Nephron (organoid): ENCODE results near the gene PPP2R1A.
A peak's percentile ranks its signal among the peaks of the same experiment; 100 is the strongest.

ENCODE experiments used
- H3K27ac Mint-ChIP-seq, 3 experiments: 2 replicates each; pipeline ENCODE4 v1.8.0; 2020; ENCODE audit warnings: mixed read lengths in 3 of 3, mild to moderate bottlenecking in 2 of 3, moderate library complexity in 1 of 3
- H3K27me3 Mint-ChIP-seq: 2 replicates; pipeline ENCODE4 v1.8.0; 2021; ENCODE audit warnings: low read depth, mild to moderate bottlenecking, moderate library complexity, mixed read lengths
- H3K36me3 Mint-ChIP-seq: 2 replicates; pipeline ENCODE4 v1.8.0; 2020; ENCODE audit warnings: low read depth, mixed read lengths
- H3K4me1 Mint-ChIP-seq: 2 replicates; pipeline ENCODE4 v1.8.0; 2020; ENCODE audit warnings: mixed read lengths
- H3K4me3 Mint-ChIP-seq, 3 experiments: 2 replicates each; pipeline ENCODE4 v1.8.0; 2020; ENCODE audit warnings: mild to moderate bottlenecking in 3 of 3, mixed read lengths in 3 of 3, moderate library complexity in 2 of 3
- H3K9me3 Mint-ChIP-seq: 2 replicates; pipeline ENCODE4 v1.8.0; 2020; ENCODE audit warnings: mixed read lengths
- CTCF ChIP-seq, 3 experiments: fragments of 200-600 bp; sonication (generic); IDR thresholded peaks; one replicate each; pipeline ENCODE4 v1.5.0; 2021; ENCODE audit warnings: antibody characterized with exemption in 3 of 3; ENCODE audit not compliant: unreplicated experiment in 3 of 3

PPP2R1A gene

GRCh38 chr19:52219611-52220010 lies 29.8 kb downstream of the PPP2R1A start:
- H3K4me3 Mint-ChIP-seq, result no peak overlapping the region
- peaks cover 88% of the 10 kb centered on the region for H3K36me3 Mint-ChIP-seq
- no peak for TF ChIP-seq CTCF (IDR thresholded peaks at IDR 0.05; ENCODE audit: unreplicated experiment in 3 of 3)
- H3K4me1 Mint-ChIP-seq, result peaks cover 8% of the 10 kb centered on the region
- no peaks in the 10 kb centered on the region for H3K27me3 Mint-ChIP-seq
- peak overlapping the region in 1 of 3 experiments; percentile 49 for H3K27ac Mint-ChIP-seq
- no peaks in the 10 kb centered on the region for H3K9me3 Mint-ChIP-seq

GRCh38 chr19:52221031-52221430 lies 31.2 kb downstream of the PPP2R1A start:
- H3K27me3 Mint-ChIP-seq, result no peaks in the 10 kb centered on the region
- H3K36me3 Mint-ChIP-seq, result peaks cover 88% of the 10 kb centered on the region
- H3K27ac Mint-ChIP-seq, result no peak overlapping the region
- H3K4me1 Mint-ChIP-seq, result peaks cover 8% of the 10 kb centered on the region
- no peaks in the 10 kb centered on the region for H3K9me3 Mint-ChIP-seq
- no peak overlapping the region for H3K4me3 Mint-ChIP-seq
- TF ChIP-seq CTCF (IDR thresholded peaks at IDR 0.05; ENCODE audit: unreplicated experiment in 3 of 3), result no peak

DNA sequence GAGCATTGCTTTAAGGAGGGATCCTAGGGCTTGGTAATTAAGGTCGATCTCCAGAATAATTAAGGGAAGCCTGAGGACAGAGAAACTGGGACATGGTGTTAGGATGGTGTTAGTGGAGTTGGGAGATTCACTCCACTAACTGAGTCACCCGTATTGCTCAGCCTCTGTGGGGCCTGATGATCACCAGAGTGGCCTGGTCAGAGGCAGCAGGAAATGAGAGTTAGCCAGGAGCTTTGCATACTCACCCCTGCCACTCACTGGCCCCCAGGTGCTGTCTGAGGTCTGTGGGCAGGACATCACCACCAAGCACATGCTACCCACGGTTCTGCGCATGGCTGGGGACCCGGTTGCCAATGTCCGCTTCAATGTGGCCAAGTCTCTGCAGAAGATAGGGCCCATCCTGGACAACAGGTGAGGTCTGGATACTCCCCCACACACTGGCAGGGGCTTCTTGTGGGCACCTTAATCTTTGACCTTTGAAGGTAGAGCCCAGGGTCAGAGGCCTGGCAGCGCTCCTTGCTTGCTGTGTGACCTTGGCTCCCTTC lies 32.1 kb downstream of the PPP2R1A start:
- no peaks in the 10 kb centered on the region for H3K27me3 Mint-ChIP-seq
- H3K27ac Mint-ChIP-seq, result no peak overlapping the region
- H3K4me3 Mint-ChIP-seq, result no peak overlapping the region
- TF ChIP-seq CTCF (IDR thresholded peaks at IDR 0.05; ENCODE audit: unreplicated experiment in 3 of 3), result no peak
- no peaks in the 10 kb centered on the region for H3K9me3 Mint-ChIP-seq
- peaks cover 8% of the 10 kb centered on the region for H3K4me1 Mint-ChIP-seq
- peaks cover 90% of the 10 kb centered on the region for H3K36me3 Mint-ChIP-seq

DNA sequence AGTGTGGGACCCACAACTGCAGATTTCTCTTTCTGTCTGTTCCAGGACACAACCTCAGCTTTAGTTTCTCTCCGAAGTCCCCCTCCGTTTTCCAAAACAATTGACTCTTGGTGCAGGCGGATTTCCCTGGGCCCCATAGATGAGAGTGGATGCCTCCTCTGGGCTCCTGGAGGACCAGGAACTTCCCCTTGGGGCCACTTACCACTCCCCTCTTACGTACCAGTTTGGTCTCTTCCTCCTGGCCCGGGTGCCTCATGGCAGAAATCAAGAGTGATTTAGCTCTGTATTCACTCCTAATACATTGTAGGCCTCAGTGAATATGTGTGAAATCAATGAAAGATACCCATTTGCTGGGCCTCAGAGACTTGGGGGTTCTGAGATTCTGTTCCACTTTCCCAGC lies 34.4 kb downstream of the PPP2R1A start:
- H3K27me3 Mint-ChIP-seq, result no peaks in the 10 kb centered on the region
- no peak overlapping the region for H3K27ac Mint-ChIP-seq
- no peaks in the 10 kb centered on the region for H3K9me3 Mint-ChIP-seq
- TF ChIP-seq CTCF (IDR thresholded peaks at IDR 0.05; ENCODE audit: unreplicated experiment in 3 of 3), result no peak
- H3K4me1 Mint-ChIP-seq, result peaks cover 8% of the 10 kb centered on the region
- peaks cover 86% of the 10 kb centered on the region for H3K36me3 Mint-ChIP-seq
- H3K4me3 Mint-ChIP-seq, result no peak overlapping the region

DNA sequence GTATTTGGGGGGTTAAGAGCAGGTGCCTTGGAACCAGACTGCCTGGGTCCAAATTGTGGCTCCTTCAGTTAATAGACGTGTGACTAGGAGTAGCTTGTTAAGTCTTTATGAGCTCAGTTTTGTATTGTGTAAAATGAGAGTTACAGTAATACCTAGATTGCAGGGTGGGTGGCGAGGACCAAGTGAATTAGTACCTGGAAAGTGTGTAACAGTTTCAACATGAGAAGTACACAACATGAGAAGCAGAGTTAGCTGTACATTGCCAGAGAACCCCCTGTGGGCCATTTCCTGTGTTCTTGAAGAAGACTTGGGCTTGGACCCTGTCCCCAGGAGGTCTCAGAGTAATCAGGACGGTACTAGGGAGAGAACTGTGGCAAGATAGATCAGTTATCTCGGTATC lies 36.8 kb downstream of the PPP2R1A start:
- no peak for TF ChIP-seq CTCF (IDR thresholded peaks at IDR 0.05; ENCODE audit: unreplicated experiment in 3 of 3)
- Mint-ChIP-seq H3K4me1 (no peaks in the 10 kb centered on the region), H3K4me3 (no peak overlapping the region), H3K27me3 (no peaks in the 10 kb centered on the region), H3K27ac (no peak overlapping the region), H3K36me3 (peaks cover 71% of the 10 kb centered on the region), H3K9me3 (no peaks in the 10 kb centered on the region)

GRCh38 chr19:52227196-52227940 lies 37.5 kb downstream of the PPP2R1A start:
- Mint-ChIP-seq H3K9me3 (no peaks in the 10 kb centered on the region), H3K36me3 (peaks cover 70% of the 10 kb centered on the region), H3K4me3 (no peak overlapping the region), H3K4me1 (no peaks in the 10 kb centered on the region), H3K27ac (no peak overlapping the region), H3K27me3 (no peaks in the 10 kb centered on the region)
- TF ChIP-seq CTCF (IDR thresholded peaks at IDR 0.05; ENCODE audit: unreplicated experiment in 3 of 3), result no peak
